T-helper 1 cell treated with Interleukin-12 subunit alpha and Interleukin-12 subunit beta and Interleukin-4 antibody, amounts not matched to agents 30 μg/mL and 1 μg/mL, for 36 hours (primary cell): Measurements from ENCODE around the gene RPLP1.
A peak's percentile ranks its signal among the peaks of the same experiment; 100 is the strongest.

Source experiments
- H3K27ac Mint-ChIP-seq: one replicate; pipeline ENCODE4 v1.8.0; 2021; ENCODE audit warnings: mild to moderate bottlenecking, mixed read lengths
- H3K27me3 Mint-ChIP-seq: one replicate; pipeline ENCODE4 v1.8.0; 2021; ENCODE audit warnings: low read depth, mixed read lengths
- H3K36me3 Mint-ChIP-seq: one replicate; pipeline ENCODE4 v1.8.0; 2021; ENCODE audit warnings: low read depth, mixed read lengths
- H3K4me1 Mint-ChIP-seq: one replicate; pipeline ENCODE4 v1.8.0; 2021; ENCODE audit warnings: low read depth, mixed read lengths
- H3K4me3 Mint-ChIP-seq: one replicate; pipeline ENCODE4 v1.8.0; 2021; ENCODE audit warnings: mild to moderate bottlenecking, moderate library complexity, mixed read lengths
- H3K9me3 Mint-ChIP-seq: one replicate; pipeline ENCODE4 v1.8.0; 2021; ENCODE audit warnings: mixed read lengths

RPLP1 gene

DNA sequence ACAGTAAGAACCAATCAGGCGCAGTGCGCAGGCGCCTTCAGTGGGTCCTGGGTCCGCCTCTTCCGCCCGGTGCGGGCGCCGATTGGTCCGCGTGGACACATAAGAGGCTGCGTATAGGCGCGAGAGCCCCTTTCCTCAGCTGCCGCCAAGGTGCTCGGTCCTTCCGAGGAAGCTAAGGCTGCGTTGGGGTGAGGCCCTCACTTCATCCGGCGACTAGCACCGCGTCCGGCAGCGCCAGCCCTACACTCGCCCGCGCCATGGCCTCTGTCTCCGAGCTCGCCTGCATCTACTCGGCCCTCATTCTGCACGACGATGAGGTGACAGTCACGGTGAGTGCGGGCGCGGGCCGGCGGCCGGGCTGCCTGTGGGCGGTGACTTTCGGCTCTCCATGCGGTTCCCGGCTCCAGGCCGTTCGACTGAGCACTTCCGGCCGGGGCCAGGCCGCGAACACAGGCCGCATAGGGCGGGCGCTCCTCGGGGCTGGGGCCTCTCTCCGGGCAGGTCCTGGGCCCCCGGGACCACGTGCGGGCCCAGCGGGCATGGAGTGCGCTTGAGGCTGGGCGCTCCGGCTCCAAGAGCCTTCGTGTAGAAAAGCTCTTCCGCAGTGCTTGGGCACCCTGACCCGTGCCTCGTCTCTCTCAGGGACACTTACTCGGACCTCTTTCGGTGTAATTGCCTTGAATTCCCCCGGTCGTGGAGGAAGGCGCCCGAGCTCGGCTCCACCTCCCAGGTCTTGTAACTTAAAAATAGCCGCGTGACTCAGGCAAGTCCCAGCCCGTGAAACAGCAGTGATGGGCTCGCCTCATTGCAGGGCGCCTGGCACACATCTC lies at the start of gene RPLP1:
TSS of gene RPLP1 (plus strand) at position 127 of the 830 bp plus-strand sequence. CDS start at position 258, 131 bp downstream.
- H3K27ac Mint-ChIP-seq: peak within 1 kb of the TSS; percentile 100
- peaks cover 49% of the 10 kb centered on the region for H3K36me3 Mint-ChIP-seq
- H3K27me3 Mint-ChIP-seq: no peaks in the 10 kb centered on the region
- no peaks in the 10 kb centered on the region for H3K9me3 Mint-ChIP-seq
- peaks cover 39% of the 10 kb centered on the region for H3K4me1 Mint-ChIP-seq
- peak within 1 kb of the TSS; percentile 99 for H3K4me3 Mint-ChIP-seq

DNA sequence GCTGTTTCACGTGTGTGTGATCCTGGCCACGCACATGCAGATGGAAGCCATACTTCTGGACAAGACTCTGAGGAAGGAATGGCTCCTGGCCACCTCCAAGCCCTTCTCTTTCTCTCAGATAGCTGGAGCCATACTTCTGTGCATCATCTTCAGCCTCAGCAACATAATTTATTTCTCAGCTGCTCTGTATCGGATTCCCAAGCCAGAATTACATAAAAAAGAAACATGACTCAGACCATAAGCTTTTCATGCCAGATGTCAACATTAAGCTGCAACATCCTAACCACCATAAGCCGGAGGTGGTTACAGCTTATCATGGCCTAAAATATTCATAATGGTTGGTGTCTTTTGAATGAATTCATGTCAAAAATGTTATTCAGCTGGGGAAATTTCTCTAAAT lies 49.0 kb upstream of the RPLP1 start:
- Mint-ChIP-seq H3K4me1 (no peaks in the 10 kb centered on the region), H3K36me3 (no peaks in the 10 kb centered on the region), H3K27ac (no peak overlapping the region), H3K27me3 (peaks cover 36% of the 10 kb centered on the region), H3K9me3 (no peaks in the 10 kb centered on the region), H3K4me3 (no peak overlapping the region)

DNA sequence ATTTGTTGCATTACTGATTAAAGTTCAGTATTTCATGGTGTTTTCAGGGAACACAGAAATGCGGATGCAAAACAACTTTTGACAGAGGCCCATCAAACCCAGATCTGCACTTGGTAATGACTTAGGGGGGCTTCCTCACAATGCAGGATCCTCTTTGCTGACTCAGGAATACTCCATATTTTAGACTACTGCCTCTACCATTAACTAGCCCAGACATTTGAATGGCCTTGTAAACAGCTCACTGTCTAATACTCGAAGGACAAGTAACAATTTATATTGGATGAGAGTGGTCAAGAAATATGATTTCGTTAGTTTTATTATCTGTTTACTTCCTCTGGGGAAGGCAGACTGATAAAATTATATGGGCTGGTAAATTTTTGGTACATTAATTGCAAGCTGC lies 47.5 kb upstream of the RPLP1 start:
- H3K27me3 Mint-ChIP-seq: peaks cover 38% of the 10 kb centered on the region
- no peak overlapping the region for H3K27ac Mint-ChIP-seq
- no peaks in the 10 kb centered on the region for H3K4me1 Mint-ChIP-seq
- no peaks in the 10 kb centered on the region for H3K36me3 Mint-ChIP-seq
- H3K9me3 Mint-ChIP-seq: no peaks in the 10 kb centered on the region
- H3K4me3 Mint-ChIP-seq: no peak overlapping the region

DNA sequence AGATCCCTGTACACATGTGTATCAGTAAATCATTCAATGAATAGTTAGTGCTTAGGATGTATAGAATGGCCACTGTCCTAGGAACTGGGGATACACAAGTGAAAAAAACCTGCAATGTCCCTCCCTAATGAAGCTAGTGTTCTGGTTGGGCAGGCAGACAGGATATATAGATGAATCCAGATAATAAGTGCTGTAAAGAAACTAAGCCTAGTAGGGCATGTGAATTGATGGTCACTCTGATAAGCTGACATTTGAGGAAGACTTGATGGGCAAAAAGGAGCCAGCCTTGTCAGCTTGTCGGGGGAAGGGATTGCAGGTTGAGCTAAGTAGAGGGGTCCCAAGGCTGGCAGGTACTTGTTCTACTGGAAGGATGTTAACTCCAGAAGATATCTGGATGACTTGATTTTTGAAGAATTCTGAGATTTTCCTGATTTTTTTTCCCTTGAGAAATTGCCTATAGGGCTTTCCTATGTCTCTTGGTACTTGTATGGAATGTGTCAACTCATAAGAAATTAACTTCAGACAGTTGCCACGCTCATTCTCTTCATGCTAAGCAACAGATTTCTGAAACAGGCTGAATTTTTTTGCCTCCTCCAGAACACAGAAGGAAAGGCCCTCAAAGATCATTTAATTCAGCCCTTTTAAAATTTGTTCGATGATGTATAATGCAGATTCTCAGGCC lies 44.8 kb upstream of the RPLP1 start:
- H3K27me3 Mint-ChIP-seq: peaks cover 38% of the 10 kb centered on the region
- no peaks in the 10 kb centered on the region for H3K36me3 Mint-ChIP-seq
- no peaks in the 10 kb centered on the region for H3K9me3 Mint-ChIP-seq
- no peaks in the 10 kb centered on the region for H3K4me1 Mint-ChIP-seq
- no peak overlapping the region for H3K4me3 Mint-ChIP-seq
- H3K27ac Mint-ChIP-seq: no peak overlapping the region

DNA sequence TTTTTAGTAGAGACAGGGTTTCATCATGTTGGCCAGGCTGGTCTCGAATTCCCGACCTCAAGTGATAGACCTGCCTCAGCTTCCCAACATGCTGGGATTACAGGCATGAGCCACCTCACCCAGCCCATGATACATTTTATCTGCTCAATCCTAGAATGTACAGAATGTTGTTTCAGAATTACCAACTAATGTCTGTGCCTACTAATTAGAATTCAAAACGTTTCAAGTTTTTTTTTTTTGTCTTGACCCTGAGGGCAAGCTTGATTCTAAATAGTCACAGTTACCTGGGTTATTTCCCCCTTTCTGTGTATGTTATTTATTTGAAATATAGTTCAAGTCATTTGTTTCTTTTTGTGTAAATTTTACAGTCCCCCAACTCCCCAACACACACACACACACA lies 43.8 kb upstream of the RPLP1 start:
- H3K27ac Mint-ChIP-seq: no peak overlapping the region
- no peaks in the 10 kb centered on the region for H3K36me3 Mint-ChIP-seq
- peaks cover 33% of the 10 kb centered on the region for H3K27me3 Mint-ChIP-seq
- H3K9me3 Mint-ChIP-seq: no peaks in the 10 kb centered on the region
- no peak overlapping the region for H3K4me3 Mint-ChIP-seq
- peaks cover 3% of the 10 kb centered on the region for H3K4me1 Mint-ChIP-seq

DNA sequence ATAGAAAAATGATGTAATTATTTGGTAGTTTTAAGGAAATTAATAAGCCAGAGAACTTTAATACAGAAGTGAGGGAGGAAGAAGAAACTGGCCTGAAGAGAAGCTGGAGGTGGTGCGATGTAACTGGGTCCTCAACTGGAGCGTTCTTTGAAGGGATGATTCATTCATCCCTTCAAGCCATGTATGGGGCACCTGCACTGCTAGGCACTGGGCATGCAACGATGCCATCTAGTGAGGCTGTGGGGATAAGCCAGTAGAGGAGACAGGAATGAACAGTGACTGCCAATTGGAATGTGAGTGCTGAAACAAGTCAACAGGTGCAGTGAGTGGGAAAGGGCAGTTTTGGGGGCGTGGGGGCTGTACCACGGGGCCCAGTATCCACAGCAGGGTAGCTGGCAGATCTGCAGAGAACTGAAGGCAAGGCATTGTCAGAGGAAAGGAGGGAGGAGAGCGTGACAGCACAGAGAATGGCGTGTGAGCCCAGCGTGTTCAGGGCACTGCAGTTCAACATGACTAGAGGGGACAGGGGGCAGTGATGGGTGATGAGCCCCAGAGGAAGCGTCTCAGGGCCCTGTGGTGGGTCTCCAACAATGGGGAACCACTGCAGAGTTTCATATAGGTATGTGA lies 42.3 kb upstream of the RPLP1 start:
- H3K27ac Mint-ChIP-seq: no peak overlapping the region
- no peaks in the 10 kb centered on the region for H3K9me3 Mint-ChIP-seq
- H3K4me1 Mint-ChIP-seq: peaks cover 9% of the 10 kb centered on the region
- peaks cover 21% of the 10 kb centered on the region for H3K27me3 Mint-ChIP-seq
- no peaks in the 10 kb centered on the region for H3K36me3 Mint-ChIP-seq
- no peak overlapping the region for H3K4me3 Mint-ChIP-seq

DNA sequence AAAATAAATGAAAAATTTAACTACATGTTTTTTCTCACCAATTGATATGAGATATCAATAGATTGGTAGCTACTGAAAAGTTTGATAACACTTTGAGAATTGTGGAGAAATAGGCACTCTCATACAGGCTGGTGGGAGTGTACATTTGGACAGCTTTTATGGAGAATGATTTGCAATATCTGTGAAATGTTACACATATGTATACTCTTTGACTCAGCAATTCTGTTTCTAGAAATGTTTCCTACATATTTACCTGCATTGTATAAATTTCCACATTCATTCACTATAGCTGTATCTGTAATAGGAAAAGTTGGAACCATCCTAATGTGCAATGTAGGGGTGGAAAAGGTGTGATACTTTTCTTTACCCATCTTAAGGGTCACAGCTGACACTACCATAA lies 40.3 kb upstream of the RPLP1 start:
- Mint-ChIP-seq H3K27me3 (peaks cover 13% of the 10 kb centered on the region), H3K36me3 (no peaks in the 10 kb centered on the region), H3K4me1 (peaks cover 19% of the 10 kb centered on the region), H3K4me3 (no peak overlapping the region), H3K27ac (no peak overlapping the region), H3K9me3 (no peaks in the 10 kb centered on the region)

DNA sequence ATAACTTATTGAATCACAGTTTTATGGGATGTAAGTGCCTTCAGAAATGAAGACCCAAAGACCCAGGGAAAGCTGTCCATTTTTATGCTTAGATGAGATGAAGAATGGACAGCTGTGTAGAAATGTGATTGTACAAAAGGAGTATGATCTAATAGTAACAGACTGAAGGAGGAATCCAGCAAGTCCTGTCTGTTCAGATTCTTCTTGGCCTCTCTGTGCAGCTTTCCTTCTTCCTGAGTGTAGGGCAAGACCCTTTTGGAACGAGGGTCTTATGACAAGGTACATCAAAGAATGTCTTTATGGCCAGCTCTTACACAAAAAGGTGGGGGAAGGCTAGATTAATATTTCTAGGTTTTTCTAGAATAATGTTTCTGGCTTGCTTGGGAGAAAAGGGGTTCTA lies 39.9 kb upstream of the RPLP1 start:
- Mint-ChIP-seq H3K36me3 (peaks cover 2% of the 10 kb centered on the region), H3K27me3 (peaks cover 8% of the 10 kb centered on the region), H3K4me1 (peaks cover 22% of the 10 kb centered on the region), H3K27ac (no peak overlapping the region), H3K9me3 (no peaks in the 10 kb centered on the region), H3K4me3 (no peak overlapping the region)

DNA sequence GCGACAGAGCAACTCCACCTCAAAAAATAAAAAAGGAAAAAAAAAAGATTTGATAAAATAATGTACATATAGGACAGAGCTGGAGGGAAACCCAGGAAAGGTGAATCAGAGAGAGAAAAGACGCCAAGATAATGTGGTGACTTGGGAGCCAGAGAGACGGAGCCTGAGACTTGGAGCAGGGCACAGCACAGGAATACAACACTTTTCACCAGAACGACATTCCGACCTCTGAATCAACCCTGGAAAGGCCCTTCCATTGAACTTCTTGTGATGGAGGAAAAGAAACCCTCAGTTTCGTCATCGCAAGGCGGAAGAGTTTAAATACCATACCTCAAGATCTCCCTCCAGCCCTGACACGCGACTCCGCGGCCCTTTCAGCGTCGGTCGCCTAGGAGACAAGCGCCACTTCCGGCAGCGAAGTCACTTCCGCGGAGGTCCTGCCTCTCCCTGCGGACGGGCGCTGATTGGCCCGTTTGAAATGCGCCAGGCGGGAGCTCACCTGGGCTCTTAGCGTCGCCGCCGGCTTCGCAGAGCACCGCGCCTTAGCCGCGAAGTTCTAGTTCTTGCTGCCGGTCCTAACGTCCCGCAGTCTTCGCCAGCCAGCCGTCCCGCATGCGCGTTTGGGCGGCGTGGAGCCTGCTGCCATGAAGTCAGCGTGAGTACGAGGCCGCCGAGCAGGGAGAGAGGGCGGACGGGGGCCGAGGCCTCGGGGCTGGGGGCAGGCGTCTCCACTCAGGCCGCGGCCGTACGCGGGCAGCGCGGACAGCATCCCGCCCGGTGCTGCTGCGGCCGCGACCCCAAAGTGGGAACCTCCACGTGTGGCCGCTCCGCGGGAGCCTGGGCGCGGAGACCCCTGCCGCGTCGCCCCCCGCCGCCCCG lies 38.6 kb upstream of the RPLP1 start, which contains the start of gene KIF23:
TSS of gene KIF23 (plus strand) at position 528 of the 879 bp plus-strand sequence. CDS start at position 645, 117 bp downstream.
- H3K4me1 Mint-ChIP-seq: peaks cover 28% of the 10 kb centered on the region
- H3K36me3 Mint-ChIP-seq: peaks cover 8% of the 10 kb centered on the region
- peak within 1 kb of the TSS; percentile 43 for H3K27ac Mint-ChIP-seq
- H3K27me3 Mint-ChIP-seq: peaks cover 3% of the 10 kb centered on the region
- peak within 1 kb of the TSS; percentile 87 for H3K4me3 Mint-ChIP-seq
- no peaks in the 10 kb centered on the region for H3K9me3 Mint-ChIP-seq

DNA sequence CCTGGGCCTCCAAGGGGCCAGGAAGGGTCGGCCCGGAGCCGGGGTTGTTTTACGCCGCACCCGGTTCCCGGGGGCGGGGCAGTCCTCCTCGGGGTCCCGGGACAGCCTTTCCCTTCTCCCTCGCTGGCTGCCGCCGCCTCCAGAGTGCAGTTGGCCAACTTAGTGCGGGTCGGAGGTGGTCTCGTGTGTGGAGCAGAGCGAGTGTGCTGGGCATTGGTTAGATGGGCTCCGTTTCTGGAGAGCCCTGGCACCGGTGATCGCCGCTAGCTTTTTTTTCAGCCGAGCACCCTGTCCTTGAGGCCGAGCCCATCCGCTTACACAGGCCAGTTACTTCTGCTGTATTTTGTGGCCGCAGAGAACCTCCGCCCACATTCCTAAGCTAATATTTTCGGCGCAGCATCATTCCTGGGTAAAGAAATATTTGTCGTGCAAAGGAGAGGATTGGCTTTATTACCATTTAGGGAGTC lies 37.9 kb upstream of the RPLP1 start:
- Mint-ChIP-seq H3K36me3 (peaks cover 15% of the 10 kb centered on the region), H3K27ac (peak overlapping the region; percentile 43), H3K9me3 (no peaks in the 10 kb centered on the region)

DNA sequence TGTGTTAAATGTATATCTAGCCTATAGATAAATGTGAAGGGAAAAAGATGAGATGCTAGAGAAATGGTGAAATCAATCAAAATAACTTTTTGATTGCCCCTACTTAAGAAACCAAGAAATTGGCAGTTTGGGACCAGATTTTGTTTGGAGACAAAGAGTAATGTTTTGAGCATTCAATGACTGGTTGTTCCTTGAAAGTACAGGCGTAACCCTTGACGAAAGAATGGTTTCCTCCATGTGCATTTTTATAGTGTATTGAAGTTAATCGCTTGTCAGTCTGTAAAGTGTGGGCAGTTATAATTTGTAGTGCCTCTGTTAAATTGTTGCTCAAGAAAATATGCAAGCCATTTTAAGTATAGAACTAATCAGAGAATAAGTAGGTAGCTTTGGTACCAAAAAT lies 37.2 kb upstream of the RPLP1 start:
- Mint-ChIP-seq H3K4me1 (peaks cover 35% of the 10 kb centered on the region), H3K27me3 (no peaks in the 10 kb centered on the region), H3K4me3 (peak overlapping the region; percentile 87), H3K36me3 (peaks cover 15% of the 10 kb centered on the region), H3K9me3 (no peaks in the 10 kb centered on the region), H3K27ac (peak overlapping the region; percentile 35)

More for the DNA sequence above, 37.9 kb upstream of the RPLP1 start:
- Mint-ChIP-seq H3K4me1 (peaks cover 33% of the 10 kb centered on the region), H3K4me3 (peak overlapping the region; percentile 87), H3K27me3 (peaks cover under 1% of the 10 kb centered on the region)

DNA sequence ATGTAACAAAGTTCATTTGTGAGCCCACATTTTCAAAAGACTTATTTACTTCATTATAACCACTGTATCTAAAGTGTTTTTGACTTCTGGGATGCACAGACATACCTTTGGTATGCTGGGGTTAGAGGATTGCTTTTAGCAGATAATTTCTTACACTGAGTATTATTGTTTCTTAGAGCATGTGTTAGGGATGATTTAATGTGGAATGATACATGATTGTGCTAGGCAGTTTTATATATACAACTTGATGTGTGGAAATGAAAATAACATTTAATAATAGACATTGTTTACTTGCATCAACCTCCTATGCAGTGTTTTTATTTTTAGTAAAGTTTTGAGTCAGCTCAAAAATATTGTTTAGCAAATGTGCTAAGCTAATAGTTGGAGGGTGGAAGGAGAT lies 35.0 kb upstream of the RPLP1 start:
- Mint-ChIP-seq H3K27me3 (no peaks in the 10 kb centered on the region), H3K4me3 (no peak overlapping the region), H3K36me3 (peaks cover 21% of the 10 kb centered on the region), H3K9me3 (no peaks in the 10 kb centered on the region), H3K4me1 (peaks cover 40% of the 10 kb centered on the region), H3K27ac (no peak overlapping the region)

DNA sequence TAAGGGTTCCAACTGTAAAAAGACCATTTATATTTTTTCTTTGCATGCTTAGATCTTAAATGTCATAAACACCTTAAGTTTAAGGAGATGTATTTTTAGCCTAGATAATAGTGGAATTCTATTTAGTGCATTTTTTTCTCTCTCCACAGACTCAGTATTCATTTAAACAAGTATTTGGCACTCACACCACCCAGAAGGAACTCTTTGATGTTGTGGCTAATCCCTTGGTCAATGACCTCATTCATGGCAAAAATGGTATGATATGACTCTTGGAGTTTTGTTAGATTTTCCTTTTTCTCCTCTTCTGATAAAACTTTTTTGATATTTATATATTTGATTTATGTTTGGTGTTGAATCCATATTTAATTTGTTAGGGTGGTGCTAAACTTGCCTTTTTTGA lies 31.1 kb upstream of the RPLP1 start:
- Mint-ChIP-seq H3K4me1 (peaks cover 24% of the 10 kb centered on the region), H3K27me3 (no peaks in the 10 kb centered on the region), H3K36me3 (peaks cover 36% of the 10 kb centered on the region), H3K4me3 (no peak overlapping the region), H3K27ac (no peak overlapping the region), H3K9me3 (no peaks in the 10 kb centered on the region)
